ENCODE measurements around the gene SELENON.

SELENON gene

GRCh38 chr1:25797939-25798338 is 2.1 kb upstream of the SELENON start:
- peak; percentile 51 for TF ChIP-seq CTCF (IDR thresholded peaks at IDR 0.05; ENCODE audit: insufficient read depth, low read length, poor library complexity, severe bottlenecking)
- H3K4me3 ChIP-seq (replicated peaks; ENCODE audit: low read depth, low read length): no peak overlapping the region
- peaks cover 3% of the 10 kb centered on the region for H3K27me3 ChIP-seq (replicated peaks; ENCODE audit: control insufficient read depth, insufficient read depth, low read length)
- DNase-seq (ENCODE audit: extremely low read depth, insufficient read length): no peak
- no peaks in the 10 kb centered on the region for H3K36me3 ChIP-seq (ENCODE audit: control insufficient read depth, insufficient read depth, low read length)

- H3K27me3 ChIP-seq (replicated peaks; ENCODE audit: control insufficient read depth, insufficient read depth, low read length): peaks cover 3% of the 10 kb centered on the region
- no peaks in the 10 kb centered on the region for H3K36me3 ChIP-seq (ENCODE audit: control insufficient read depth, insufficient read depth, low read length)
- H3K4me3 ChIP-seq (replicated peaks; ENCODE audit: low read depth, low read length): no peak overlapping the region
- no peak for TF ChIP-seq CTCF (IDR thresholded peaks at IDR 0.05; ENCODE audit: insufficient read depth, low read length, poor library complexity, severe bottlenecking)
- DNase-seq (ENCODE audit: extremely low read depth, insufficient read length): no peak
Observed at GRCh38 chr1:25798666-25799351, 1.2 kb upstream of the SELENON start.

- H3K4me3 ChIP-seq (replicated peaks; ENCODE audit: low read depth, low read length): peak overlapping the region; percentile 31; the same call in 1 of the 2 replicates
- H3K36me3 ChIP-seq (ENCODE audit: control insufficient read depth, insufficient read depth, low read length): no peaks in the 10 kb centered on the region
- TF ChIP-seq CTCF (IDR thresholded peaks at IDR 0.05; ENCODE audit: insufficient read depth, low read length, poor library complexity, severe bottlenecking): no peak
- no peak for DNase-seq (ENCODE audit: extremely low read depth, insufficient read length)
- H3K27me3 ChIP-seq (replicated peaks; ENCODE audit: control insufficient read depth, insufficient read depth, low read length): peaks cover 3% of the 10 kb centered on the region
Observed at GRCh38 chr1:25799352-25799934, 550 bp upstream of the SELENON start.

GRCh38 chr1:25800703-25801377 is 847 bp downstream of the SELENON start:
- Histone ChIP-seq H3K36me3 (ENCODE audit: control insufficient read depth, insufficient read depth, low read length) (no peaks in the 10 kb centered on the region), H3K27me3 (replicated peaks; ENCODE audit: control insufficient read depth, insufficient read depth, low read length) (peaks cover 3% of the 10 kb centered on the region), H3K4me3 (replicated peaks; ENCODE audit: low read depth, low read length) (no peak overlapping the region)
- no peak for TF ChIP-seq CTCF (IDR thresholded peaks at IDR 0.05; ENCODE audit: insufficient read depth, low read length, poor library complexity, severe bottlenecking)
- DNase-seq (ENCODE audit: extremely low read depth, insufficient read length): no peak

GRCh38 chr1:25802915-25803314 is 2.9 kb downstream of the SELENON start:
- no peak overlapping the region for H3K4me3 ChIP-seq (replicated peaks; ENCODE audit: low read depth, low read length)
- TF ChIP-seq CTCF (IDR thresholded peaks at IDR 0.05; ENCODE audit: insufficient read depth, low read length, poor library complexity, severe bottlenecking): no peak
- peaks cover 3% of the 10 kb centered on the region for H3K27me3 ChIP-seq (replicated peaks; ENCODE audit: control insufficient read depth, insufficient read depth, low read length)
- no peak for DNase-seq (ENCODE audit: extremely low read depth, insufficient read length)
- H3K36me3 ChIP-seq (ENCODE audit: control insufficient read depth, insufficient read depth, low read length): no peaks in the 10 kb centered on the region

All from GM06990 (cell line).